ENCODE results near the gene SPATA13.

GRCh38 chr13:24115671-24116070, 44.8 kb upstream of the SPATA13 start:
- TF ChIP-seq EZH2 (IDR thresholded peaks at IDR 0.05; ENCODE audit: low read depth) (no peak), CTCF (conservative IDR thresholded peaks at IDR 0.05) (no peak)

All from PC-9 (cell line).